AG20443 (cell line): Measurements from ENCODE around the gene JPH2.

Experiments
- DNase-seq: peaks from one replicate; pipeline ENCODE4 v3.0.0; 2012; ENCODE audit warnings: low spot score, mixed read lengths

The JPH2 gene

GRCh38 chr20:44075950-44076232, 111.1 kb downstream of the JPH2 start:
- no peak for DNase-seq

GRCh38 chr20:44075191-44075949, 111.6 kb downstream of the JPH2 start:
- no peak for DNase-seq

GRCh38 chr20:44074252-44075151, 112.5 kb downstream of the JPH2 start:
- no peak for DNase-seq

- no peak for DNase-seq
Measured at GRCh38 chr20:44073675-44074071, 113.3 kb downstream of the JPH2 start.

GRCh38 chr20:44073011-44073674, 113.8 kb downstream of the JPH2 start:
- no peak for DNase-seq

- no peak for DNase-seq
Measured at GRCh38 chr20:44072384-44072783, 114.6 kb downstream of the JPH2 start.

GRCh38 chr20:44071526-44072111, 115.4 kb downstream of the JPH2 start:
- no peak for DNase-seq

GRCh38 chr20:44071057-44071456, 115.9 kb downstream of the JPH2 start:
- no peak for DNase-seq

GRCh38 chr20:44070139-44070900, 116.7 kb downstream of the JPH2 start:
- DNase-seq, result no peak

GRCh38 chr20:44069203-44070011, 117.6 kb downstream of the JPH2 start:
- DNase-seq, result no peak

GRCh38 chr20:44068316-44069201, 118.4 kb downstream of the JPH2 start:
- no peak for DNase-seq

GRCh38 chr20:44067650-44068081, 119.3 kb downstream of the JPH2 start:
- no peak for DNase-seq

GRCh38 chr20:44066645-44067606, 120.1 kb downstream of the JPH2 start:
- no peak for DNase-seq

GRCh38 chr20:44065401-44066340, 121.3 kb downstream of the JPH2 start:
- no peak for DNase-seq

- no peak for DNase-seq
Measured at GRCh38 chr20:44064501-44065400, 122.2 kb downstream of the JPH2 start.
